Measurements from ENCODE around the gene LGALS3BP.

LGALS3BP gene

GRCh38 chr17:78990349-78991016 lies 10.8 kb upstream of the LGALS3BP start:
- WGBS, 2 experiments (ENCODE audit: insufficient coverage in 2 of 2), result 91 to 94% methylated on average over 22 to 29 of the region's 29 CpGs
- peaks cover 7% of the 10 kb centered on the region for H3K4me1 ChIP-seq (ENCODE audit: control insufficient read depth, insufficient read depth, low read length, poor library complexity, severe bottlenecking)
- H3K36me3 ChIP-seq (ENCODE audit: control insufficient read depth, insufficient read depth, low read length), result peaks cover 58% of the 10 kb centered on the region
- H3K9me3 ChIP-seq (ENCODE audit: control insufficient read depth, low read length), result no peaks in the 10 kb centered on the region
- H3K27ac ChIP-seq (ENCODE audit: low read depth, low read length, severe bottlenecking), result no peak overlapping the region
- H3K4me3 ChIP-seq (ENCODE audit: extremely low read depth, insufficient read depth, low read length, poor library complexity, severe bottlenecking), result no peak overlapping the region

GRCh38 chr17:78988152-78988551 lies 8.4 kb upstream of the LGALS3BP start:
- Histone ChIP-seq H3K9me3 (ENCODE audit: control insufficient read depth, low read length) (no peaks in the 10 kb centered on the region), H3K36me3 (ENCODE audit: control insufficient read depth, insufficient read depth, low read length) (peaks cover 37% of the 10 kb centered on the region), H3K4me3 (ENCODE audit: extremely low read depth, insufficient read depth, low read length, poor library complexity, severe bottlenecking) (no peak overlapping the region), H3K4me1 (ENCODE audit: control insufficient read depth, insufficient read depth, low read length, poor library complexity, severe bottlenecking) (peaks cover 7% of the 10 kb centered on the region), H3K27ac (ENCODE audit: low read depth, low read length, severe bottlenecking) (no peak overlapping the region)
- WGBS, 2 experiments (ENCODE audit: insufficient coverage in 2 of 2), result 91 to 97% methylated on average over 5 to 6 of the region's 6 CpGs

GRCh38 chr17:78986649-78987328 lies 7.1 kb upstream of the LGALS3BP start:
- H3K27ac ChIP-seq (ENCODE audit: low read depth, low read length, severe bottlenecking), result peak overlapping the region; percentile 76
- no peaks in the 10 kb centered on the region for H3K9me3 ChIP-seq (ENCODE audit: control insufficient read depth, low read length)
- no peak overlapping the region for H3K4me3 ChIP-seq (ENCODE audit: extremely low read depth, insufficient read depth, low read length, poor library complexity, severe bottlenecking)
- peaks cover 7% of the 10 kb centered on the region for H3K4me1 ChIP-seq (ENCODE audit: control insufficient read depth, insufficient read depth, low read length, poor library complexity, severe bottlenecking)
- H3K36me3 ChIP-seq (ENCODE audit: control insufficient read depth, insufficient read depth, low read length), result peaks cover 23% of the 10 kb centered on the region
- WGBS, 2 experiments (ENCODE audit: insufficient coverage in 2 of 2), result 10 to 14% methylated on average over 11 of the region's 15 CpGs

- peak overlapping the region; percentile 76 for H3K27ac ChIP-seq (ENCODE audit: low read depth, low read length, severe bottlenecking)
- H3K9me3 ChIP-seq (ENCODE audit: control insufficient read depth, low read length), result no peaks in the 10 kb centered on the region
- H3K36me3 ChIP-seq (ENCODE audit: control insufficient read depth, insufficient read depth, low read length), result peaks cover 17% of the 10 kb centered on the region
- no peak overlapping the region for H3K4me3 ChIP-seq (ENCODE audit: extremely low read depth, insufficient read depth, low read length, poor library complexity, severe bottlenecking)
- 87 to 91% methylated on average over 2 to 4 of the region's 6 CpGs for WGBS, 2 experiments (ENCODE audit: insufficient coverage in 2 of 2)
- H3K4me1 ChIP-seq (ENCODE audit: control insufficient read depth, insufficient read depth, low read length, poor library complexity, severe bottlenecking), result peaks cover 7% of the 10 kb centered on the region
Observed at GRCh38 chr17:78986048-78986648, 6.4 kb upstream of the LGALS3BP start.

- Histone ChIP-seq H3K27ac (ENCODE audit: low read depth, low read length, severe bottlenecking) (no peak overlapping the region), H3K4me1 (ENCODE audit: control insufficient read depth, insufficient read depth, low read length, poor library complexity, severe bottlenecking) (peaks cover 7% of the 10 kb centered on the region), H3K4me3 (ENCODE audit: extremely low read depth, insufficient read depth, low read length, poor library complexity, severe bottlenecking) (no peak overlapping the region), H3K9me3 (ENCODE audit: control insufficient read depth, low read length) (no peaks in the 10 kb centered on the region), H3K36me3 (ENCODE audit: control insufficient read depth, insufficient read depth, low read length) (peaks cover 9% of the 10 kb centered on the region)
- 83 to 100% methylated on average over 1 of the region's 5 CpGs for WGBS, 2 experiments (ENCODE audit: insufficient coverage in 2 of 2)
Observed at GRCh38 chr17:78985395-78985794, 5.7 kb upstream of the LGALS3BP start.

- 83 to 87% methylated on average over 15 of the region's 16 CpGs for WGBS, 2 experiments (ENCODE audit: insufficient coverage in 2 of 2)
- peaks cover 1% of the 10 kb centered on the region for H3K4me1 ChIP-seq (ENCODE audit: control insufficient read depth, insufficient read depth, low read length, poor library complexity, severe bottlenecking)
- H3K27ac ChIP-seq (ENCODE audit: low read depth, low read length, severe bottlenecking), result no peak overlapping the region
- no peaks in the 10 kb centered on the region for H3K9me3 ChIP-seq (ENCODE audit: control insufficient read depth, low read length)
- no peaks in the 10 kb centered on the region for H3K36me3 ChIP-seq (ENCODE audit: control insufficient read depth, insufficient read depth, low read length)
- H3K4me3 ChIP-seq (ENCODE audit: extremely low read depth, insufficient read depth, low read length, poor library complexity, severe bottlenecking), result no peak overlapping the region
Observed at GRCh38 chr17:78981010-78981888, 1.5 kb upstream of the LGALS3BP start.

GRCh38 chr17:78980624-78980972 lies 875 bp upstream of the LGALS3BP start:
- Histone ChIP-seq H3K9me3 (ENCODE audit: control insufficient read depth, low read length) (no peaks in the 10 kb centered on the region), H3K36me3 (ENCODE audit: control insufficient read depth, insufficient read depth, low read length) (no peaks in the 10 kb centered on the region), H3K4me3 (ENCODE audit: extremely low read depth, insufficient read depth, low read length, poor library complexity, severe bottlenecking) (no peak overlapping the region), H3K27ac (ENCODE audit: low read depth, low read length, severe bottlenecking) (no peak overlapping the region), H3K4me1 (ENCODE audit: control insufficient read depth, insufficient read depth, low read length, poor library complexity, severe bottlenecking) (no peaks in the 10 kb centered on the region)
- WGBS, 2 experiments (ENCODE audit: insufficient coverage in 2 of 2), result 84 to 88% methylated on average over 6 to 8 of the region's 8 CpGs

GRCh38 chr17:78977997-78978973 lies 1.4 kb downstream of the LGALS3BP start:
- peaks cover 3% of the 10 kb centered on the region for H3K4me1 ChIP-seq (ENCODE audit: control insufficient read depth, insufficient read depth, low read length, poor library complexity, severe bottlenecking)
- H3K4me3 ChIP-seq (ENCODE audit: extremely low read depth, insufficient read depth, low read length, poor library complexity, severe bottlenecking), result no peak overlapping the region
- no peaks in the 10 kb centered on the region for H3K36me3 ChIP-seq (ENCODE audit: control insufficient read depth, insufficient read depth, low read length)
- H3K9me3 ChIP-seq (ENCODE audit: control insufficient read depth, low read length), result no peaks in the 10 kb centered on the region
- 87 to 92% methylated on average over 13 to 15 of the region's 21 CpGs for WGBS, 2 experiments (ENCODE audit: insufficient coverage in 2 of 2)
- H3K27ac ChIP-seq (ENCODE audit: low read depth, low read length, severe bottlenecking), result no peak overlapping the region

GRCh38 chr17:78977681-78977943 lies 2.1 kb downstream of the LGALS3BP start:
- H3K27ac ChIP-seq (ENCODE audit: low read depth, low read length, severe bottlenecking), result no peak overlapping the region
- peaks cover 5% of the 10 kb centered on the region for H3K4me1 ChIP-seq (ENCODE audit: control insufficient read depth, insufficient read depth, low read length, poor library complexity, severe bottlenecking)
- no peaks in the 10 kb centered on the region for H3K36me3 ChIP-seq (ENCODE audit: control insufficient read depth, insufficient read depth, low read length)
- H3K9me3 ChIP-seq (ENCODE audit: control insufficient read depth, low read length), result no peaks in the 10 kb centered on the region
- 94 to 97% methylated on average over 7 to 8 of the region's 8 CpGs for WGBS, 2 experiments (ENCODE audit: insufficient coverage in 2 of 2)
- no peak overlapping the region for H3K4me3 ChIP-seq (ENCODE audit: extremely low read depth, insufficient read depth, low read length, poor library complexity, severe bottlenecking)

Data from mesodermal cell (in vitro differentiated cells).